ENCODE measurements around the gene PALD1. TPM values are rescaled to one million over a fixed set of nuclear protein-coding genes. Genes with fewer than 3 reads are reported as not detected.

The PALD1 gene
- total RNA-seq, 6 experiments from 2014 or later: 0.81 to 2.9 (median 1.3) TPM

DNA sequence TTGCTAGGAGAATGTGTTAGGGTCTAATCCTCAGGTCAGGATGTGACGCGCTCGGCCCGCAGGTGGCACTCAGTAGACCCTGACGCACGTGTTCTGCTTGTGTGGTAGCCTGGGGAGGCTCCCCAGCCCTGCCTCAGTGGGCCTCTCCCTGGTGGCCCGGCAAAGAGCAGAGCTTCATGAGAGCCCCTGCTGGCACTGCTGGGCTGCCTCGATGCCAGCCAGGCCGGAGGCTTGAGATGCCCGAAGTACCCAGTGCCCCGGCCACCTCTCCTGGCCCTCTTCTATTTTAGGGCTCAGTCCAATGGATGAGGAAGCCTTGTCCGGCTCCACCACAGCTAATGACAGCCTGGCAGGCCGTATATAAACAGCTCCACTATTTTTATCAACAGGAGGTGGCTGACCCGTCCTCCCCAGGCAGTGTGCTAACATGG lies 82.0 kb downstream of the PALD1 start:
- intact Hi-C loops (cut with DNase I): no loop called here
- ATAC-seq: no peak
- Histone ChIP-seq H3K9me3 (no peaks in the 10 kb centered on the region), H3K36me3 (no peaks in the 10 kb centered on the region), H3K4me1 (no peaks in the 10 kb centered on the region), H3K27ac (no peak overlapping the region), H3K27me3 (no peaks in the 10 kb centered on the region), H3K4me3 (no peak overlapping the region)
- WGBS (ENCODE audit: insufficient coverage, low coverage, low lambda C conversion rate, missing lambda C conversion rate): 54% methylated on average over 2 of the region's 14 CpGs
- DNase-seq: peak in 1 of 3 donors; percentile 9
- no peak for TF ChIP-seq POLR2A (IDR thresholded peaks at IDR 0.05)
- TF ChIP-seq, protein P1, sequence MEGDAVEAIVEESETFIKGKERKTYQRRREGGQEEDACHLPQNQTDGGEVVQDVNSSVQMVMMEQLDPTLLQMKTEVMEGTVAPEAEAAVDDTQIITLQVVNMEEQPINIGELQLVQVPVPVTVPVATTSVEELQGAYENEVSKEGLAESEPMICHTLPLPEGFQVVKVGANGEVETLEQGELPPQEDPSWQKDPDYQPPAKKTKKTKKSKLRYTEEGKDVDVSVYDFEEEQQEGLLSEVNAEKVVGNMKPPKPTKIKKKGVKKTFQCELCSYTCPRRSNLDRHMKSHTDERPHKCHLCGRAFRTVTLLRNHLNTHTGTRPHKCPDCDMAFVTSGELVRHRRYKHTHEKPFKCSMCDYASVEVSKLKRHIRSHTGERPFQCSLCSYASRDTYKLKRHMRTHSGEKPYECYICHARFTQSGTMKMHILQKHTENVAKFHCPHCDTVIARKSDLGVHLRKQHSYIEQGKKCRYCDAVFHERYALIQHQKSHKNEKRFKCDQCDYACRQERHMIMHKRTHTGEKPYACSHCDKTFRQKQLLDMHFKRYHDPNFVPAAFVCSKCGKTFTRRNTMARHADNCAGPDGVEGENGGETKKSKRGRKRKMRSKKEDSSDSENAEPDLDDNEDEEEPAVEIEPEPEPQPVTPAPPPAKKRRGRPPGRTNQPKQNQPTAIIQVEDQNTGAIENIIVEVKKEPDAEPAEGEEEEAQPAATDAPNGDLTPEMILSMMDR (IDR thresholded peaks at IDR 0.05): no peak

- Histone ChIP-seq H3K36me3 (no peaks in the 10 kb centered on the region), H3K4me1 (no peaks in the 10 kb centered on the region), H3K4me3 (no peak overlapping the region), H3K27ac (no peak overlapping the region), H3K27me3 (no peaks in the 10 kb centered on the region), H3K9me3 (no peaks in the 10 kb centered on the region)
- intact Hi-C loops (cut with DNase I): no loop called here
- TF ChIP-seq, protein P1 (IDR thresholded peaks at IDR 0.05): no peak
- TF ChIP-seq POLR2A (IDR thresholded peaks at IDR 0.05): no peak
- ATAC-seq (no peak), DNase-seq (peak in 1 of 3 donors; percentile 14)
- 71% methylated on average over 6 of the region's 10 CpGs for WGBS (ENCODE audit: insufficient coverage, low coverage, low lambda C conversion rate, missing lambda C conversion rate)
Observed at GRCh38 chr10:70561070-70561469, 82.5 kb downstream of the PALD1 start.

- ATAC-seq (no peak), DNase-seq (no peak)
- no peaks in the 10 kb centered on the region for H3K36me3 ChIP-seq
- H3K4me1 ChIP-seq: no peaks in the 10 kb centered on the region
- H3K27ac ChIP-seq: no peak overlapping the region
- intact Hi-C loops (cut with DNase I): no loop called here
- 83% methylated on average over 4 of the region's 6 CpGs for WGBS (ENCODE audit: insufficient coverage, low coverage, low lambda C conversion rate, missing lambda C conversion rate)
- no peaks in the 10 kb centered on the region for H3K9me3 ChIP-seq
- no peak overlapping the region for H3K4me3 ChIP-seq
- H3K27me3 ChIP-seq: no peaks in the 10 kb centered on the region
- TF ChIP-seq, protein P1 (IDR thresholded peaks at IDR 0.05): no peak
- TF ChIP-seq POLR2A (IDR thresholded peaks at IDR 0.05): no peak
Observed at GRCh38 chr10:70561558-70561957, 83.0 kb downstream of the PALD1 start.

DNA sequence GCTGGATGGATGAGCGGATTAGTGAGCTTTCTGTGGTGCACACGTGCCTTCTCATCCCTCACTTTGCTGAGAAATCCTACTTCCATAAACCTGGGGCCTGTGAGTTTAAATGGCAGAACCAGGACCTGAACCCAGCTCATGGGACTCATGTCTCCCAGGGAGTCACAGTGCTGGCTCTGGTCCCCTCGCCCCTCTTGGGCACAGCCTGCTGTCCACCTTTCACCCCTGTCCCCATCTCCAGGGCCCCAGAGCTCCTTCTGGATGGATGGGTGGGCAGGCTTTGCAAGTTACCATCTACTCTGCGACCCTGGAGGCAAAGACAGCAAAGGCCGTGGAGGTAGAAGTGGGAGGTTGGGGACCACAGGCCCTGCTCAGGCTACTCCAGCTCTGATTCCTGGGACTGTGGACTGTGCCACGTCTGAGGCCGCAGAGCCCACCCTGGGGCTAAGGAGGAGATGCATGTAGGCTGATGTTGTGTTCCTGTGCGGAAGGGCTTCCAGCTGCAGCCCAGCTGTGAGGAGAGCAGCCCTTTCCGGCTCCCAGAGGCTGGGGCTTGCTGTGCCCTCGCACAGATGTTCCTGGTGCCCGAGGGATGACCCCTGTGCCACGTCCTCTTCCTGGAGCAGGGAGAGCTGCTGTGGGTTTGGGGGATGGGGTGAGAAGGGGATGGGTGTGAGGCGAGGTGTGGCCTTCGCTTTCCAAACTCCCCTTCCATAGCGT lies 83.6 kb downstream of the PALD1 start:
- no peaks in the 10 kb centered on the region for H3K27me3 ChIP-seq
- DNase-seq: peak in 1 of 3 donors; percentile 6
- no peak overlapping the region for H3K4me3 ChIP-seq
- ATAC-seq: no peak
- no peak for TF ChIP-seq POLR2A (IDR thresholded peaks at IDR 0.05)
- TF ChIP-seq, protein P1 (IDR thresholded peaks at IDR 0.05): no peak
- no peak overlapping the region for H3K27ac ChIP-seq
- intact Hi-C loops (cut with DNase I): no loop called here
- 94% methylated on average over 6 of the region's 15 CpGs for WGBS (ENCODE audit: insufficient coverage, low coverage, low lambda C conversion rate, missing lambda C conversion rate)
- H3K36me3 ChIP-seq: no peaks in the 10 kb centered on the region
- H3K4me1 ChIP-seq: no peaks in the 10 kb centered on the region
- no peaks in the 10 kb centered on the region for H3K9me3 ChIP-seq

Measured in right lobe of liver (tissue), 6 donors.